MM.1S (cell line): ENCODE results near the gene DUSP28.
"Not testable (repeated sequence)": the region's sequence is repeated elsewhere in the genome, so short reads cannot be mapped to it uniquely, and the experiment has no call there.

ENCODE experiments used
- DNase-seq: peaks from one replicate; pipeline ENCODE4 v3.0.0-alpha.2; 2015
- H2AFZ ChIP-seq: fragments of 300-600 bp; sonication (generic); 2 replicates; pipeline ENCODE4 v1.6.0; 2016; ENCODE audit warnings: antibody characterized with exemption, low read length
- H3F3A ChIP-seq: fragments of 300-600 bp; sonication (generic); 2 replicates; pipeline ENCODE4 v1.6.1; 2016; ENCODE audit warnings: mild to moderate bottlenecking, antibody characterized with exemption, low read length, moderate library complexity, mixed read lengths; ENCODE audit not compliant: insufficient read depth
- H3K27ac ChIP-seq: fragments of 300-600 bp; sonication (generic); 2 replicates; pipeline ENCODE4 v1.5.1; 2016; ENCODE audit warnings: mild to moderate bottlenecking, low read length
- H3K27me3 ChIP-seq: fragments of 300-600 bp; sonication (generic); replicated peaks from 2 replicates; pipeline ENCODE4 v1.6.0; 2016; ENCODE audit warnings: low read length; ENCODE audit not compliant: insufficient read depth
- H3K36me3 ChIP-seq: fragments of 300-600 bp; sonication (generic); replicated peaks from 2 replicates; pipeline ENCODE4 v1.6.1; 2016; ENCODE audit warnings: mild to moderate bottlenecking, low read length, mixed read lengths; ENCODE audit not compliant: insufficient read depth
- H3K4me1 ChIP-seq: fragments of 300-600 bp; sonication (generic); 2 replicates; pipeline ENCODE4 v1.6.1; 2016; ENCODE audit warnings: low read length, mixed read lengths
- H3K4me2 ChIP-seq: fragments of 300-600 bp; sonication (generic); 2 replicates; pipeline ENCODE4 v1.6.0; 2016; ENCODE audit warnings: low read depth, low read length
- H3K4me3 ChIP-seq: fragments of 300-600 bp; sonication (generic); 2 replicates; pipeline ENCODE4 v1.5.1; 2016; ENCODE audit warnings: low read length, mixed read lengths
- H3K79me2 ChIP-seq: fragments of 300-600 bp; sonication (generic); 2 replicates; pipeline ENCODE4 v1.6.1; 2016; ENCODE audit warnings: mixed run types, low read length, mixed read lengths
- H3K9ac ChIP-seq: fragments of 300-600 bp; sonication (generic); 2 replicates; pipeline ENCODE4 v1.6.1; 2016; ENCODE audit warnings: low read length, mixed read lengths
- H3K9me2 ChIP-seq: fragments of 300-600 bp; sonication (generic); replicated peaks from 2 replicates; pipeline ENCODE4 v1.6.1; 2016; ENCODE audit warnings: mild to moderate bottlenecking, low read length, mixed read lengths; ENCODE audit not compliant: insufficient read depth
- H3K9me3 ChIP-seq: fragments of 300-600 bp; sonication (generic); replicated peaks from 2 replicates; pipeline ENCODE4 v1.6.1; 2016; ENCODE audit warnings: mild to moderate bottlenecking, low read length, mixed read lengths; ENCODE audit not compliant: insufficient read depth
- H4K20me1 ChIP-seq: fragments of 300-600 bp; sonication (generic); 2 replicates; pipeline ENCODE4 v1.6.1; 2016; ENCODE audit warnings: mild to moderate bottlenecking, low read length, moderate library complexity, mixed read lengths; ENCODE audit not compliant: insufficient read depth
- EZH2 ChIP-seq: fragments of 300-600 bp; sonication (generic); optimal IDR thresholded peaks from 2 replicates; pipeline ENCODE3; 2017; ENCODE audit warnings: low read depth, mild to moderate bottlenecking, antibody characterized with exemption, low read length, mixed read lengths
- EZH2phosphoT487 ChIP-seq: fragments of 300-600 bp; sonication (generic); IDR thresholded peaks from 2 replicates; pipeline ENCODE4 v1.6.1; 2018; ENCODE audit warnings: antibody characterized with exemption, low read length
- TF ChIP-seq, protein P1 (sequence below): fragments of 300-600 bp; sonication (generic); IDR thresholded peaks from 2 replicates; pipeline ENCODE4 v1.5.1; 2016; ENCODE audit warnings: antibody characterized with exemption, low read length, mixed read lengths

Gene DUSP28

GRCh38 chr2:240532031-240532775 is 28.0 kb upstream of the DUSP28 start:
- no peaks in the 10 kb centered on the region for H3K4me1 ChIP-seq
- no peak overlapping the region for H3K9ac ChIP-seq
- no peak overlapping the region for H3K4me2 ChIP-seq
- no peaks in the 10 kb centered on the region for H3K9me2 ChIP-seq
- H4K20me1 ChIP-seq: no peaks in the 10 kb centered on the region
- peaks cover 2% of the 10 kb centered on the region; the same call in 1 of the 2 replicates for H3K36me3 ChIP-seq
- TF ChIP-seq, protein P1, sequence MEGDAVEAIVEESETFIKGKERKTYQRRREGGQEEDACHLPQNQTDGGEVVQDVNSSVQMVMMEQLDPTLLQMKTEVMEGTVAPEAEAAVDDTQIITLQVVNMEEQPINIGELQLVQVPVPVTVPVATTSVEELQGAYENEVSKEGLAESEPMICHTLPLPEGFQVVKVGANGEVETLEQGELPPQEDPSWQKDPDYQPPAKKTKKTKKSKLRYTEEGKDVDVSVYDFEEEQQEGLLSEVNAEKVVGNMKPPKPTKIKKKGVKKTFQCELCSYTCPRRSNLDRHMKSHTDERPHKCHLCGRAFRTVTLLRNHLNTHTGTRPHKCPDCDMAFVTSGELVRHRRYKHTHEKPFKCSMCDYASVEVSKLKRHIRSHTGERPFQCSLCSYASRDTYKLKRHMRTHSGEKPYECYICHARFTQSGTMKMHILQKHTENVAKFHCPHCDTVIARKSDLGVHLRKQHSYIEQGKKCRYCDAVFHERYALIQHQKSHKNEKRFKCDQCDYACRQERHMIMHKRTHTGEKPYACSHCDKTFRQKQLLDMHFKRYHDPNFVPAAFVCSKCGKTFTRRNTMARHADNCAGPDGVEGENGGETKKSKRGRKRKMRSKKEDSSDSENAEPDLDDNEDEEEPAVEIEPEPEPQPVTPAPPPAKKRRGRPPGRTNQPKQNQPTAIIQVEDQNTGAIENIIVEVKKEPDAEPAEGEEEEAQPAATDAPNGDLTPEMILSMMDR: no peak
- no peak for TF ChIP-seq EZH2
- no peak for TF ChIP-seq EZH2phosphoT487
- no peaks in the 10 kb centered on the region for H3K9me3 ChIP-seq
- DNase-seq: no peak
- no peaks in the 10 kb centered on the region for H3F3A ChIP-seq
- no peak overlapping the region for H3K27ac ChIP-seq
- no peak overlapping the region for H3K4me3 ChIP-seq
- no peak overlapping the region for H2AFZ ChIP-seq
- H3K79me2 ChIP-seq: 0 out of 2 replicates have a peak, but pooled peaks cover 2% of the 10 kb centered on the region
- H3K27me3 ChIP-seq: no peaks in the 10 kb centered on the region

GRCh38 chr2:240538031-240538780 is 22.0 kb upstream of the DUSP28 start:
- Histone ChIP-seq H3K27me3 (no peaks in the 10 kb centered on the region), H3K4me1 (no peaks in the 10 kb centered on the region), H2AFZ (no peak overlapping the region), H3K4me2 (no peak overlapping the region), H3K9me3 (no peaks in the 10 kb centered on the region), H3K4me3 (no peak overlapping the region), H4K20me1 (no peaks in the 10 kb centered on the region), H3K27ac (no peak overlapping the region), H3K36me3 (peaks cover 4% of the 10 kb centered on the region; the same call in 1 of the 2 replicates), H3F3A (no peaks in the 10 kb centered on the region), H3K9me2 (no peaks in the 10 kb centered on the region), H3K9ac (no peak overlapping the region), H3K79me2 (peaks cover 11% of the 10 kb centered on the region; the same call in 1 of the 2 replicates)
- DNase-seq: no peak
- TF ChIP-seq, protein P1: no peak
- TF ChIP-seq EZH2phosphoT487 (no peak), EZH2 (no peak)

- H3F3A ChIP-seq, H3K9me2 ChIP-seq, H3K27ac ChIP-seq, H3K36me3 ChIP-seq, H3K9me3 ChIP-seq, DNase-seq, H3K27me3 ChIP-seq, H3K9ac ChIP-seq, H3K4me2 ChIP-seq, H2AFZ ChIP-seq, H4K20me1 ChIP-seq, H3K4me1 ChIP-seq, H3K4me3 ChIP-seq: not testable (repeated sequence)
- H3K79me2 ChIP-seq: peaks cover 11% of the 10 kb centered on the region; the same call in 1 of the 2 replicates
These were observed 21.1 kb upstream of the DUSP28 start for GRCh38 chr2:240539101-240539500.
